Measurements from ENCODE around the gene B4GALT2.

B4GALT2 gene

GRCh38 chr1:43978551-43979260 is at the start of gene B4GALT2:
B4GALT2 (plus strand) TSS chr1:43979210; CDS start chr1:43981161, 1,951 bp downstream.
- DNase-seq: no peak

DNA sequence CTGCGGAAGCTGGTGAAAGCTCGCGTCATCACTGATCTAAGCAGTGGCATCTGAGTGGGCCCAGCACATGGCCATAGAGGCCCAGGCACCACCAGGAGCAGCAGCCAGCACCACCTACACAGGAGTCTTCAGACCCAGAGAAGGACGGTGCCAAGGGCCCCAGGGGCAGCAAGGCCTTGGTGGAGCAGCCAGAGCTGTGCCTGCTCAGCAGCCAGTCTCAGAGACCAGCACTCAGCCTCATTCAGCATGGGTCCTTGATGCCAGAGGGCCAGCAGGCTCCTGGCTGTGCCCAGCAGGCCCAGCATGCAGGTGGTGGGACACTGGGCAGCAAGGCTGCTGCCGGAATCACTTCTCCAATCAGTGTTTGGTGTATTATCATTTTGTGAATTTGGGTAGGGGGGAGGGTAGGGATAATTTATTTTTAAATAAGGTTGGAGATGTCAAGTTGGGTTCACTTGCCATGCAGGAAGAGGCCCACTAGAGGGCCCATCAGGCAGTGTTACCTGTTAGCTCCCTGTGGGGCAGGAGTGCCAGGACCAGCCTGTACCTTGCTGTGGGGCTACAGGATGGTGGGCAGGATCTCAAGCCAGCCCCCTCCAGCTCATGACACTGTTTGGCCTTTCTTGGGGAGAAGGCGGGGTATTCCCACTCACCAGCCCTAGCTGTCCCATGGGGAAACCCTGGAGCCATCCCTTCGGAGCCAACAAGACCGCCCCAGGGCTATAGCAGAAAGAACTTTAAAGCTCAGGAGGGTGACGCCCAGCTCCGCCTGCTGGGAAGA is 48.7 kb upstream of the B4GALT2 start:
- no peak for DNase-seq

DNA sequence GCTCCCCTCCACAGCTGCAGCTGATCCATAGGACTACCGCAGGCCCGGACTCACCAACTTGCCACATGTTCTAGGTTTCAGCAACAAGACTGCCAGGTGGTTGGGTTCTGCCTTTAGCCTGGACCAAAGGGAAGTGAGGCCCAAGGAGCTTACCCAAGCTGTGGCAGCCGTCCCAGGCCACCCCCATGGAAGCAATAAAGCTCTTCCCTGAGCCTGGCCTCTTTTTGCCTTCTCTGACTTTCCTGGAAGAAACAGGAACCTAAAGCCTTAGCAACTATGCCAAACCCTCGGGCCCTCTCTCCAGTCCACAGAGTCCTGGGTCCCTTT is 48.1 kb upstream of the B4GALT2 start:
- no peak for DNase-seq

GRCh38 chr1:43931711-43932660 is 47.0 kb upstream of the B4GALT2 start:
- DNase-seq: no peak

- peak; percentile 64 for DNase-seq
Observed at GRCh38 chr1:43932786-43933385, 46.1 kb upstream of the B4GALT2 start.

- DNase-seq: no peak
Observed at GRCh38 chr1:43933386-43934100, 45.5 kb upstream of the B4GALT2 start, which contains the start of gene ARTN. ARTN (plus strand) TSS chr1:43933801; CDS start chr1:43935657, 1,856 bp downstream.

GRCh38 chr1:43934101-43934985 is 44.7 kb upstream of the B4GALT2 start:
- DNase-seq: peak; percentile 61

DNA sequence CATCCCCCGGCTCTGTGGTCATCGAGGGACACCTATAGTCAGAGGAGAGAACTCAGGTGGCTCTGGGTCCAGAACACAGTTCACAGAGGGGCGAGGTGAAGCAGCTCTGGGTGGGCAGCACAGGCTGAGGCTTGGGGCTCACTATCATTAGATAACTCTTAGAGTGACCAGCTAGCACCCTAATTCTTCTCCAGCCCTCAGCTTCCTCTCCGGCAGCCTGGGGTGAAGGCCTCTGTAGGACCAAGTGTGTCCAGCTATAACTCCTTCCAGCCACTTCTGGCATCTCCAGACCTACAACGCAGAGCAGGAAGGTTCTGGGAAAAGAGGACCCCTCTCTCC is 44.1 kb upstream of the B4GALT2 start:
- no peak for DNase-seq

DNA sequence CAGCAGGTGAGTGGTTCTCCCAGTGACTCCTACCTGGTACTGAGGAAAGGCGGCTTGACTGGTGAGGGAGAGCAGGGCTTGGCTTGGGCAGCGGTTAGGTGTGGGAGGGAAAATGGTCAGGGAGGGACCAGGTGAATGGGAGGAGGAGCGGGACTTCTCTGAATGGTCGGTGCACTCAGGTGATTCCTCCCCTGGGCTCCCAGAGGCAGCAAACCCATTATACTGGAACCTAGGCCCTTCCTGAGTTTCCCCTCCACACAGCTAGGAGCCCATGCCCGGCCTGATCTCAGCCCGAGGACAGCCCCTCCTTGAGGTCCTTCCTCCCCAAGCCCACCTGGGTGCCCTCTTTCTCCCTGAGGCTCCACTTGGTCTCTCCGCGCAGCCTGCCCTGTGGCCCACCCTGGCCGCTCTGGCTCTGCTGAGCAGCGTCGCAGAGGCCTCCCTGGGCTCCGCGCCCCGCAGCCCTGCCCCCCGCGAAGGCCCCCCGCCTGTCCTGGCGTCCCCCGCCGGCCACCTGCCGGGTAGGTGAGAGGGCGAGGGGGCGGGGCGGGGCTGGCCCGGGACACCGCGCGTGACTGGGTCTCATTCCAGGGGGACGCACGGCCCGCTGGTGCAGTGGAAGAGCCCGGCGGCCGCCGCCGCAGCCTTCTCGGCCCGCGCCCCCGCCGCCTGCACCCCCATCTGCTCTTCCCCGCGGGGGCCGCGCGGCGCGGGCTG is 43.1 kb upstream of the B4GALT2 start:
- no peak for DNase-seq

DNA sequence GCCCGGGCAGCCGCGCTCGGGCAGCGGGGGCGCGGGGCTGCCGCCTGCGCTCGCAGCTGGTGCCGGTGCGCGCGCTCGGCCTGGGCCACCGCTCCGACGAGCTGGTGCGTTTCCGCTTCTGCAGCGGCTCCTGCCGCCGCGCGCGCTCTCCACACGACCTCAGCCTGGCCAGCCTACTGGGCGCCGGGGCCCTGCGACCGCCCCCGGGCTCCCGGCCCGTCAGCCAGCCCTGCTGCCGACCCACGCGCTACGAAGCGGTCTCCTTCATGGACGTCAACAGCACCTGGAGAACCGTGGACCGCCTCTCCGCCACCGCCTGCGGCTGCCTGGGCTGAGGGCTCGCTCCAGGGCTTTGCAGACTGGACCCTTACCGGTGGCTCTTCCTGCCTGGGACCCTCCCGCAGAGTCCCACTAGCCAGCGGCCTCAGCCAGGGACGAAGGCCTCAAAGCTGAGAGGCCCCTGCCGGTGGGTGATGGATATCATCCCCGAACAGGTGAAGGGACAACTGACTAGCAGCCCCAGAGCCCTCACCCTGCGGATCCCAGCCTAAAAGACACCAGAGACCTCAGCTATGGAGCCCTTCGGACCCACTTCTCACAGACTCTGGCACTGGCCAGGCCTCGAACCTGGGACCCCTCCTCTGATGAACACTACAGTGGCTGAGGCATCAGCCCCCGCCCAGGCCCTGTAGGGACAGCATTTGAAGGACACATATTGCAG is 42.4 kb upstream of the B4GALT2 start:
- DNase-seq: no peak

GRCh38 chr1:43937179-43937865 is 41.7 kb upstream of the B4GALT2 start:
- DNase-seq: no peak

DNA sequence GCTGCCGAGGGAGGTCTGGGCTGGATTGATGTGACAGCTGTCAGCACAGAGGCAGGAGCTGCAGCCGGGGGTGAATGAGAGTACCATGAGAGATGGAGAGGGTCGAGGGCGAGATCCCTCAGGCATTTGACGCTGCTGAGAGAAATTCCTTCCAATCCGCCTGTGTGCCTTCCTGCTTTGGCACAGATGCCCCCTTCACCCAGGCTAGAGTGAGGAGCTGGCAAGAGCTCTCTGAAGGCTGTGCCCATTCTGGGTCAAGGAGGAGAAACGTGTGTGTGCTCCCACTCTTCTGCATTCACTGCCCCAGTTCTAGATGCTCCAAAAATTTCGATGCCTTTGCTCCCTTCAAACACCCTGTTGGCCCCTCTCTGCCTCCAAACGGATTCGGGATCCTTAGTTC is 40.6 kb upstream of the B4GALT2 start:
- DNase-seq: no peak

GRCh38 chr1:43938892-43939587 is 40.0 kb upstream of the B4GALT2 start:
- DNase-seq: no peak

- no peak for DNase-seq
Observed at GRCh38 chr1:43942411-43942810, 36.6 kb upstream of the B4GALT2 start.

DNA sequence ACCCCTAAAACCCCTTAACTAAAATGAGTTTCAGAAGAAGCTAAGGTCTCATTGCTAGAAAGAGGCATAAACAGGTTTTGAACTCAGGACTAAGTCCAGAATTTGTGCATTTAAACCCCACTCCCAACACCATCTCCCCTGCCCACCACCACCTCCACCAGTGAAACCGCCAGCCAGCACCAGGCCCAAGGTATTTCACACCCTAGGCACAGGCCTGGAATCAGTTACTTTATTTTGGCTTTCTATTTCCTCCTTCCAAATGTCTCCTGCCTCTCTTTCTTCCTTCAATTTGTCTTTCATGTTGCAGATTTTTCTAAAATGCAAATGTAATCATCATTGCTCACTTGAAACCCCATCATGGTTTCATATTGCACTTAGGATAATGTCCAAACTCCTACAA is 34.1 kb upstream of the B4GALT2 start:
- DNase-seq: no peak

GRCh38 chr1:43945674-43946235 is 33.3 kb upstream of the B4GALT2 start:
- DNase-seq: no peak

DNA sequence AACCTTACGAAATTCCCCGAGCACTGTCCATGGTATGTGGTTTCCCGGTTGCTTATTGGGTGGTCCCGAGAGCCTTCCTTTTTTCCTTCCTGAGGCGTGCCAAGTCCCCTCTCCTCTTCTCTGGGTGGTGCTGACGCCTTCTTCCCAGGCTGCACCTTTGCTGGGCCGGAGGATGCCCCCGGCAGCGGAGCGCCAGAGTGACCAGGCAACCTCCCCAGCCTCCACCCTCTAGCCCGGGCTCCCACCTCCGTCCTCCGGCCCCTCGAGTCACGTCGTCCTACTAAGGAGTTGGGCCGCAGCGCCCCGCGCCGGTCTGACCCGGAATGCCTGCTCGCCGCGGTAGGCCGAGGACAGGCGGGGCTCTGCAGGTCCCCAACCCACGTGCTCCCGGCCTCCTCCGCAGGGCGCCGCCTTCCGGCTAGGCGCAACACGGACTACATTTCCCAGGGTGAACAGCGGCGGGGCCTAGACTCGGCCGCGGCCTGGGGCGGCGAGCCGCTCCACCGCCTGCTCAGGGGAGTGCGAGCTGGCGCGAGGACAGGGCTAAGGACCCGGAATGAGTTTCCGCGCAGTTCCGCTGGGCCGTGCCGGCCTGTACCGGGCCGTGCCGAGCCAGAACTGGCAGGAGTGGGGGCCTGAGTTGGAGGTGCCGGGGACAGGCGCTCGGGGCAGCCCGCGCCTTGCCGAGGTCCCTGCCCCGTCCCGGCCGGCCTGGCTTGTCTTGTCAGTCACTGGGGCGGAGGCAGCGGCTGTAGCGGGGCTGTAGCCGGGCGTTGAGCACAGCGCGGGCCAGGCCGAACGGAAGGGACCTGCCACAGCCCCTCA is 32.6 kb upstream of the B4GALT2 start, which contains the start of gene IPO13:
TSS of gene IPO13 (plus strand) at position 715 of the 825 bp plus-strand sequence. CDS start 651 bp downstream, outside the sequence.
- DNase-seq: peak; percentile 94
